NK-92 (cell line): ENCODE results near the gene DCST2.
"Not testable (repeated sequence)": the region's sequence is repeated elsewhere in the genome, so short reads cannot be mapped to it uniquely, and the experiment has no call there.

Source experiments
- DNase-seq: peaks from one replicate; lab custom pipeline; 2025; ENCODE audit not compliant: unreplicated experiment; lab: John Stamatoyannopoulos, UW

DCST2 gene

GRCh38 chr1:155000726-155001424, 32.7 kb downstream of the DCST2 start:
- DNase-seq: no peak

GRCh38 chr1:155000411-155000725, 33.2 kb downstream of the DCST2 start:
- no peak for DNase-seq

- no peak for DNase-seq
Measured at GRCh38 chr1:154999571-155000410, 33.8 kb downstream of the DCST2 start.

- DNase-seq: no peak
Measured at GRCh38 chr1:154998818-154999570, 34.6 kb downstream of the DCST2 start.

GRCh38 chr1:154998201-154998780, 35.3 kb downstream of the DCST2 start:
- DNase-seq: no peak

- DNase-seq: no peak
Measured at GRCh38 chr1:154996966-154997701, 36.4 kb downstream of the DCST2 start.

GRCh38 chr1:154995301-154995983, 38.1 kb downstream of the DCST2 start:
- not testable (repeated sequence) for DNase-seq

GRCh38 chr1:154994591-154994990, 39.0 kb downstream of the DCST2 start:
- no peak for DNase-seq

- DNase-seq: no peak
Measured at GRCh38 chr1:154994269-154994587, 39.4 kb downstream of the DCST2 start.

- DNase-seq: no peak
Measured at GRCh38 chr1:154993572-154994268, 39.9 kb downstream of the DCST2 start, which contains the start of gene LENEP. TSS of gene LENEP (plus strand) at chr1:154993586. CDS start at chr1:154993608, 22 bp downstream.

- DNase-seq: no peak
Measured at GRCh38 chr1:154992721-154993571, 40.6 kb downstream of the DCST2 start.

GRCh38 chr1:154990276-154990675, 43.3 kb downstream of the DCST2 start:
- DNase-seq: no peak

- no peak for DNase-seq
Measured at GRCh38 chr1:154989195-154989860, 44.3 kb downstream of the DCST2 start.

- no peak for DNase-seq
Measured at GRCh38 chr1:154988058-154988954, 45.3 kb downstream of the DCST2 start.

GRCh38 chr1:154987326-154987725, 46.3 kb downstream of the DCST2 start:
- no peak for DNase-seq

GRCh38 chr1:154986736-154987135, 46.8 kb downstream of the DCST2 start:
- not testable (repeated sequence) for DNase-seq
